HEK293T (cell line): ENCODE data around the gene PRKCE.

ENCODE experiments used
- BHLHE40 ChIP-seq: fragments of 450-650 bp; IDR thresholded peaks from 2 replicates; pipeline ENCODE4 v1.6.1; 2016; ENCODE audit warnings: mild to moderate bottlenecking, moderate library complexity, borderline replicate concordance
- FOXM1 ChIP-seq: fragments of 450-650 bp; IDR thresholded peaks from 2 replicates; pipeline ENCODE4 v1.6.1; 2017; ENCODE audit warnings: mild to moderate bottlenecking, borderline replicate concordance
- HDGF ChIP-seq: fragments of 450-650 bp; IDR thresholded peaks from 2 replicates; pipeline ENCODE4 v1.6.1; 2017; ENCODE audit warnings: antibody characterized with exemption, borderline replicate concordance
- PKNOX1 ChIP-seq: fragments of 450-650 bp; IDR thresholded peaks from 2 replicates; pipeline ENCODE4 v1.6.1; 2016
- SP1 ChIP-seq: fragments of 450-650 bp; IDR thresholded peaks from 2 replicates; pipeline ENCODE4 v1.6.1; 2017
- TARDBP ChIP-seq: fragments of 450-650 bp; IDR thresholded peaks from 2 replicates; pipeline ENCODE4 v1.6.1; 2016

GRCh38 chr2:46187112-46187618, 535.7 kb downstream of the PRKCE start:
- no peak for TF ChIP-seq PKNOX1
- TF ChIP-seq BHLHE40: no peak
- no peak for TF ChIP-seq SP1
- no peak for TF ChIP-seq HDGF
- no peak for TF ChIP-seq TARDBP
- no peak for TF ChIP-seq FOXM1
